Neural progenitor cell (in vitro differentiated cells): ENCODE measurements around the gene PAFAH1B1.

Experiments
- EZH2phosphoT487 ChIP-seq: fragments of 200-600 bp; sonication (generic); IDR thresholded peaks from 2 replicates; pipeline ENCODE4 v1.6.1; 2017; ENCODE audit warnings: antibody characterized with exemption
- TF ChIP-seq, protein P1 (sequence below): fragments of 200-600 bp; sonication (generic); IDR thresholded peaks from 2 replicates; pipeline ENCODE4 v1.5.1; 2017; ENCODE audit warnings: antibody characterized with exemption, mild to moderate bottlenecking

DNA sequence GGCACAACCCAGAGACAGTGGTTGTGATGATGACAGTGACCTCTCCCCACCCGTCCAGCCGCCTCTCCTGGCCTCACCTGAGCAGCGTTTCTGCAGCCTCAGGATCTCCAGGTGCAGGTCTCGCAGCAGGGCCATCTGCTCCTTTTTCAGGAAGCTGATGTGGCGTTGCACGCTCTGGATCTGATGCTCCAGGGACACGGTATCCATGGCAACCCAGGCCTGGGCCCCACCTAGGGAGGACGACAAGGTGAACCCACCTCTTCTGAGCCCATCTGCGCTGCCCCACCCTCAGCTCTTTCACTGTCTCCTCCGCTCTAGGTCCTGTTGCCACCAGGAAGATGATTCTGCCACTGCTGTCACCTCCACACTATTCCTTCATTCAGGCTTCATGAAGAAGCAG, 141.5 kb downstream of the PAFAH1B1 start:
- TF ChIP-seq, protein P1, sequence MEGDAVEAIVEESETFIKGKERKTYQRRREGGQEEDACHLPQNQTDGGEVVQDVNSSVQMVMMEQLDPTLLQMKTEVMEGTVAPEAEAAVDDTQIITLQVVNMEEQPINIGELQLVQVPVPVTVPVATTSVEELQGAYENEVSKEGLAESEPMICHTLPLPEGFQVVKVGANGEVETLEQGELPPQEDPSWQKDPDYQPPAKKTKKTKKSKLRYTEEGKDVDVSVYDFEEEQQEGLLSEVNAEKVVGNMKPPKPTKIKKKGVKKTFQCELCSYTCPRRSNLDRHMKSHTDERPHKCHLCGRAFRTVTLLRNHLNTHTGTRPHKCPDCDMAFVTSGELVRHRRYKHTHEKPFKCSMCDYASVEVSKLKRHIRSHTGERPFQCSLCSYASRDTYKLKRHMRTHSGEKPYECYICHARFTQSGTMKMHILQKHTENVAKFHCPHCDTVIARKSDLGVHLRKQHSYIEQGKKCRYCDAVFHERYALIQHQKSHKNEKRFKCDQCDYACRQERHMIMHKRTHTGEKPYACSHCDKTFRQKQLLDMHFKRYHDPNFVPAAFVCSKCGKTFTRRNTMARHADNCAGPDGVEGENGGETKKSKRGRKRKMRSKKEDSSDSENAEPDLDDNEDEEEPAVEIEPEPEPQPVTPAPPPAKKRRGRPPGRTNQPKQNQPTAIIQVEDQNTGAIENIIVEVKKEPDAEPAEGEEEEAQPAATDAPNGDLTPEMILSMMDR: no peak
- TF ChIP-seq EZH2phosphoT487: no peak
